ENCODE measurements around the gene STRN.

DNA sequence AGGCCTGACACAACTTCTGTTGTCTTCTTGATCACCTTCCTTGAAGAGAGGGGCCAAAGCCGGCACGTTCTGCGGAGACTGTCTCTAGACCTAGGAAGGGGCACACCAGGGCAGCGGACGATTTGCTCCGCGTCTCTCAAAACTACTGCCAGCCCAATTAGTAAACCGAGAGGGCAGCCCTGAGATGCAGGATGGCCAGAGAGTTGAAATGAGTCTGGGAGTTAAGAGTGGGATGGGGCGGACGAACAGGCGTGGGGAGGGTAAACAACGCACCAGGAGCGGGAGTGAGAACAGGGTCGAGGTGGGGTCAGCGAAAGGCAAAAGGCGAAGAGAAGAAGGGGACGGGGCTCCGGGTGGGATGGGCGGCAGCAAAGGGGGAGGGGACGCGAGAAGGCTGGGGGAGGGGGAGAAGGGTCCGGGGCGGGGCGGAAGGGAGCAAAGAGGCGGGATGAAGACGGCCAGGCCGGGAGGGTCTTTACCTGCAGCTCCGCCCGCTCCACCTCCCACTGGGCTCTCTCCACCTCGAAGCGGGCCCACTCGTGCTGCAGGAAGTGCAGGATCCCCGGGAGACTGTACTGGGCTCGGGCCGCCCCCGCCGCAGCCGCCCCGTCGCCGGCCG, 476 bp downstream of the STRN start:
- TF ChIP-seq, protein P1, sequence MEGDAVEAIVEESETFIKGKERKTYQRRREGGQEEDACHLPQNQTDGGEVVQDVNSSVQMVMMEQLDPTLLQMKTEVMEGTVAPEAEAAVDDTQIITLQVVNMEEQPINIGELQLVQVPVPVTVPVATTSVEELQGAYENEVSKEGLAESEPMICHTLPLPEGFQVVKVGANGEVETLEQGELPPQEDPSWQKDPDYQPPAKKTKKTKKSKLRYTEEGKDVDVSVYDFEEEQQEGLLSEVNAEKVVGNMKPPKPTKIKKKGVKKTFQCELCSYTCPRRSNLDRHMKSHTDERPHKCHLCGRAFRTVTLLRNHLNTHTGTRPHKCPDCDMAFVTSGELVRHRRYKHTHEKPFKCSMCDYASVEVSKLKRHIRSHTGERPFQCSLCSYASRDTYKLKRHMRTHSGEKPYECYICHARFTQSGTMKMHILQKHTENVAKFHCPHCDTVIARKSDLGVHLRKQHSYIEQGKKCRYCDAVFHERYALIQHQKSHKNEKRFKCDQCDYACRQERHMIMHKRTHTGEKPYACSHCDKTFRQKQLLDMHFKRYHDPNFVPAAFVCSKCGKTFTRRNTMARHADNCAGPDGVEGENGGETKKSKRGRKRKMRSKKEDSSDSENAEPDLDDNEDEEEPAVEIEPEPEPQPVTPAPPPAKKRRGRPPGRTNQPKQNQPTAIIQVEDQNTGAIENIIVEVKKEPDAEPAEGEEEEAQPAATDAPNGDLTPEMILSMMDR (IDR thresholded peaks at IDR 0.05): no peak
- TF ChIP-seq POLR2A (IDR thresholded peaks at IDR 0.05): no peak
